Mesenchymal stem cell (in vitro differentiated cells and primary cell): ENCODE data around the gene CMPK1.

ENCODE experiments used
- DNase-seq: peaks from one replicate; pipeline ENCODE4 v3.0.0-alpha.2; 2013
- H2AFZ ChIP-seq: one replicate; pipeline ENCODE4 v1.6.1; 2013; ENCODE audit warnings: low read depth, mild to moderate bottlenecking, control low read depth, inconsistent platforms, low read length, moderate library complexity
- H2AK5ac ChIP-seq: 2 replicates; pipeline ENCODE4 v1.6.1; 2013; ENCODE audit warnings: low read length, moderate library complexity, mild to moderate bottlenecking, inconsistent platforms; ENCODE audit not compliant: severe bottlenecking
- H2BK120ac ChIP-seq: one replicate; pipeline ENCODE4 v1.6.1; 2013; ENCODE audit warnings: low read depth, mild to moderate bottlenecking, inconsistent platforms, low read length, moderate library complexity
- H2BK12ac ChIP-seq, 2 experiments: one replicate each; pipeline ENCODE4 v1.6.1; 2013; ENCODE audit warnings: inconsistent platforms in 2 of 2, low read length in 2 of 2, mild to moderate bottlenecking in 2 of 2, moderate library complexity in 2 of 2, control low read depth in 1 of 2
- H2BK15ac ChIP-seq: one replicate; pipeline ENCODE4 v1.6.1; 2013; ENCODE audit warnings: mild to moderate bottlenecking, low read depth, inconsistent platforms; ENCODE audit not compliant: poor library complexity, severe bottlenecking
- H2BK5ac ChIP-seq: 2 replicates; pipeline ENCODE4 v1.6.1; 2013; ENCODE audit warnings: low read depth, mild to moderate bottlenecking, low read length, control low read depth, inconsistent platforms; ENCODE audit not compliant: poor library complexity, severe bottlenecking
- H3K14ac ChIP-seq, 2 experiments: one replicate each; pipeline ENCODE4 v1.6.1; 2013; ENCODE audit warnings: inconsistent platforms in 2 of 2, low read length in 2 of 2, control low read depth in 1 of 2, mild to moderate bottlenecking in 1 of 2, moderate library complexity in 1 of 2
- H3K18ac ChIP-seq, 2 experiments: one replicate each; pipeline ENCODE4 v1.6.1; 2013; ENCODE audit warnings: inconsistent platforms in 2 of 2, low read length in 2 of 2, control low read depth in 1 of 2, low read depth in 1 of 2, mild to moderate bottlenecking in 1 of 2
- H3K23ac ChIP-seq, 2 experiments: one replicate each; pipeline ENCODE4 v1.6.1; 2013; ENCODE audit warnings: inconsistent platforms in 2 of 2, low read length in 2 of 2, mild to moderate bottlenecking in 2 of 2, moderate library complexity in 2 of 2, control low read depth in 1 of 2
- H3K27ac ChIP-seq: 2 replicates; pipeline ENCODE4 v1.5.1; 2013; ENCODE audit warnings: mild to moderate bottlenecking, moderate library complexity, low read length, control low read depth, inconsistent platforms; ENCODE audit not compliant: poor library complexity, severe bottlenecking
- H3K27me3 ChIP-seq, 2 experiments: 2 replicates each; pipeline versions ENCODE4 v1.6.1 to v1.7.0; 2013; ENCODE audit warnings: low read length in 2 of 2, mild to moderate bottlenecking in 2 of 2, moderate library complexity in 2 of 2, control low read depth in 1 of 2, inconsistent platforms in 1 of 2; ENCODE audit not compliant: control insufficient read depth in 1 of 2, insufficient read depth in 1 of 2
- H3K36me3 ChIP-seq, 2 experiments: 2 replicates each; pipeline versions ENCODE4 v1.6.1 to v1.7.0; 2013; ENCODE audit warnings: low read length in 2 of 2, control low read depth in 1 of 2, inconsistent platforms in 1 of 2, low read depth in 1 of 2, mild to moderate bottlenecking in 1 of 2; ENCODE audit not compliant: insufficient read depth in 2 of 2, control insufficient read depth in 1 of 2
- H3K4ac ChIP-seq, 2 experiments: one replicate each; pipeline ENCODE4 v1.6.1; 2013; ENCODE audit warnings: inconsistent platforms in 2 of 2, low read length in 2 of 2, mild to moderate bottlenecking in 2 of 2, moderate library complexity in 2 of 2, control low read depth in 1 of 2, low read depth in 1 of 2
- H3K4me1 ChIP-seq: 2 replicates; pipeline ENCODE4 v1.6.1; 2013; ENCODE audit warnings: low read depth, low read length, control low read depth; ENCODE audit not compliant: control insufficient read depth, insufficient read depth
- H3K4me2 ChIP-seq: 2 replicates; pipeline ENCODE4 v1.6.1; 2013; ENCODE audit warnings: low read length, mild to moderate bottlenecking, inconsistent platforms; ENCODE audit not compliant: poor library complexity, severe bottlenecking
- H3K4me3 ChIP-seq, 2 experiments: 2 replicates each; pipeline versions ENCODE4 v1.5.1 to v1.7.0; 2013; ENCODE audit warnings: low read length in 2 of 2, mild to moderate bottlenecking in 2 of 2, control low read depth in 1 of 2, low read depth in 1 of 2; ENCODE audit not compliant: insufficient read depth in 1 of 2
- H3K79me1 ChIP-seq: replicated peaks from 2 replicates; pipeline ENCODE4 v1.6.1; 2013; ENCODE audit warnings: mild to moderate bottlenecking, control low read depth, low read length, inconsistent platforms; ENCODE audit not compliant: poor library complexity, severe bottlenecking
- H3K9ac ChIP-seq: 2 replicates; pipeline ENCODE4 v1.7.0; 2013; ENCODE audit warnings: mild to moderate bottlenecking, low read length, moderate library complexity
- H3K9me3 ChIP-seq: 2 replicates; pipeline ENCODE4 v1.7.0; 2013; ENCODE audit warnings: mild to moderate bottlenecking, low read length; ENCODE audit not compliant: control insufficient read depth
- H4K8ac ChIP-seq: one replicate; pipeline ENCODE4 v1.6.1; 2013; ENCODE audit warnings: inconsistent platforms, mild to moderate bottlenecking, low read length, moderate library complexity
- H4K91ac ChIP-seq: one replicate; pipeline ENCODE4 v1.6.1; 2013; ENCODE audit warnings: mild to moderate bottlenecking, low read length, inconsistent platforms
- WGBS: methylation state at CpG from one replicate; pipeline ENCODE4 v1.1.7; 2013; ENCODE audit warnings: mixed read lengths; 5-methylcytosine and 5-hydroxymethylcytosine counted together

CMPK1 gene

GRCh38 chr1:47417170-47418044 is 83.8 kb downstream of the CMPK1 start:
- no peak overlapping the region for H2BK12ac ChIP-seq
- H3K23ac ChIP-seq, result no peak overlapping the region
- no peak overlapping the region for H2BK5ac ChIP-seq
- H3K4me2 ChIP-seq, result no peak overlapping the region
- DNase-seq, result no peak
- H3K79me1 ChIP-seq, result no peaks in the 10 kb centered on the region
- no peak overlapping the region for H4K8ac ChIP-seq
- no peak overlapping the region for H3K9ac ChIP-seq
- H2BK15ac ChIP-seq, result no peak overlapping the region
- H3K4me1 ChIP-seq, result peaks cover 8% of the 10 kb centered on the region
- H3K27ac ChIP-seq, result no peak overlapping the region
- H3K36me3 ChIP-seq, result no peaks in the 10 kb centered on the region
- H3K14ac ChIP-seq, result no peak overlapping the region
- no peaks in the 10 kb centered on the region for H3K9me3 ChIP-seq
- H2BK120ac ChIP-seq, result no peak overlapping the region
- no peak overlapping the region for H2AFZ ChIP-seq
- H3K27me3 ChIP-seq, result peaks cover 60 to 65% of the 10 kb centered on the region in 2 experiments
- H3K4ac ChIP-seq, result no peak overlapping the region
- H2AK5ac ChIP-seq, result no peak overlapping the region
- no peak overlapping the region for H4K91ac ChIP-seq
- 13% methylated on average over 39 of the region's 39 CpGs for WGBS
- H3K4me3 ChIP-seq, result no peak overlapping the region
- no peak overlapping the region for H3K18ac ChIP-seq

GRCh38 chr1:47418122-47418521 is 84.5 kb downstream of the CMPK1 start:
- no peak overlapping the region for H4K91ac ChIP-seq
- H3K79me1 ChIP-seq, result no peaks in the 10 kb centered on the region
- H3K36me3 ChIP-seq, result no peaks in the 10 kb centered on the region
- no peak overlapping the region for H3K18ac ChIP-seq
- 68% methylated on average over 2 of the region's 2 CpGs for WGBS
- no peak overlapping the region for H3K9ac ChIP-seq
- no peaks in the 10 kb centered on the region for H3K9me3 ChIP-seq
- H2AFZ ChIP-seq, result no peak overlapping the region
- H3K27ac ChIP-seq, result no peak overlapping the region
- no peak overlapping the region for H3K23ac ChIP-seq
- H3K4me3 ChIP-seq, result no peak overlapping the region
- H3K27me3 ChIP-seq, result peaks cover 60 to 65% of the 10 kb centered on the region in 2 experiments
- H2BK5ac ChIP-seq, result no peak overlapping the region
- H2BK12ac ChIP-seq, result no peak overlapping the region
- H3K4ac ChIP-seq, result no peak overlapping the region
- H3K4me2 ChIP-seq, result no peak overlapping the region
- peaks cover 8% of the 10 kb centered on the region for H3K4me1 ChIP-seq
- no peak for DNase-seq
- H2BK120ac ChIP-seq, result no peak overlapping the region
- H2AK5ac ChIP-seq, result no peak overlapping the region
- no peak overlapping the region for H4K8ac ChIP-seq
- no peak overlapping the region for H2BK15ac ChIP-seq
- no peak overlapping the region for H3K14ac ChIP-seq

GRCh38 chr1:47418681-47419325 is 85.2 kb downstream of the CMPK1 start:
- DNase-seq, result no peak
- H3K27me3 ChIP-seq, result peaks cover 56 to 68% of the 10 kb centered on the region in 2 experiments
- no peak overlapping the region for H2AFZ ChIP-seq
- H4K8ac ChIP-seq, result no peak overlapping the region
- H3K14ac ChIP-seq, result no peak overlapping the region
- no peak overlapping the region for H2BK120ac ChIP-seq
- H3K79me1 ChIP-seq, result no peaks in the 10 kb centered on the region
- H3K23ac ChIP-seq, result peak overlapping the region in 1 of 2 experiments; percentile 74
- H3K4me1 ChIP-seq, result peaks cover 8% of the 10 kb centered on the region
- no peaks in the 10 kb centered on the region for H3K36me3 ChIP-seq
- no peak overlapping the region for H2BK15ac ChIP-seq
- no peak overlapping the region for H3K4me3 ChIP-seq
- no peak overlapping the region for H3K4me2 ChIP-seq
- no peak overlapping the region for H2BK12ac ChIP-seq
- no peak overlapping the region for H3K27ac ChIP-seq
- no peak overlapping the region for H2BK5ac ChIP-seq
- 65% methylated on average over 4 of the region's 6 CpGs for WGBS
- H3K18ac ChIP-seq, result no peak overlapping the region
- no peak overlapping the region for H4K91ac ChIP-seq
- no peak overlapping the region for H3K4ac ChIP-seq
- no peak overlapping the region for H2AK5ac ChIP-seq
- H3K9ac ChIP-seq, result no peak overlapping the region
- no peaks in the 10 kb centered on the region for H3K9me3 ChIP-seq

GRCh38 chr1:47420547-47420946 is 87.0 kb downstream of the CMPK1 start:
- H2BK15ac ChIP-seq, result no peak overlapping the region
- H3K14ac ChIP-seq, result no peak overlapping the region
- H3K36me3 ChIP-seq, result no peaks in the 10 kb centered on the region
- no peak overlapping the region for H3K23ac ChIP-seq
- H2BK5ac ChIP-seq, result no peak overlapping the region
- no peak overlapping the region for H3K4me2 ChIP-seq
- peaks cover 54 to 62% of the 10 kb centered on the region in 2 experiments for H3K27me3 ChIP-seq
- no peak overlapping the region for H3K9ac ChIP-seq
- no peak overlapping the region for H3K4ac ChIP-seq
- H2BK120ac ChIP-seq, result no peak overlapping the region
- H3K9me3 ChIP-seq, result no peaks in the 10 kb centered on the region
- no peak overlapping the region for H4K91ac ChIP-seq
- peaks cover 8% of the 10 kb centered on the region for H3K4me1 ChIP-seq
- H2AFZ ChIP-seq, result no peak overlapping the region
- no peak overlapping the region for H4K8ac ChIP-seq
- no peak overlapping the region for H3K18ac ChIP-seq
- no peak for DNase-seq
- no peaks in the 10 kb centered on the region for H3K79me1 ChIP-seq
- H2AK5ac ChIP-seq, result no peak overlapping the region
- H3K27ac ChIP-seq, result no peak overlapping the region
- H2BK12ac ChIP-seq, result no peak overlapping the region
- 87% methylated on average over 2 of the region's 4 CpGs for WGBS
- no peak overlapping the region for H3K4me3 ChIP-seq
